Measurements from ENCODE around the gene MAPK6. TPM values are rescaled to one million over a fixed set of nuclear protein-coding genes. Genes with fewer than 3 reads are reported as not detected.

MAPK6 gene
- total RNA-seq, 1 donor from 2014 or later = 98.2 TPM

DNA sequence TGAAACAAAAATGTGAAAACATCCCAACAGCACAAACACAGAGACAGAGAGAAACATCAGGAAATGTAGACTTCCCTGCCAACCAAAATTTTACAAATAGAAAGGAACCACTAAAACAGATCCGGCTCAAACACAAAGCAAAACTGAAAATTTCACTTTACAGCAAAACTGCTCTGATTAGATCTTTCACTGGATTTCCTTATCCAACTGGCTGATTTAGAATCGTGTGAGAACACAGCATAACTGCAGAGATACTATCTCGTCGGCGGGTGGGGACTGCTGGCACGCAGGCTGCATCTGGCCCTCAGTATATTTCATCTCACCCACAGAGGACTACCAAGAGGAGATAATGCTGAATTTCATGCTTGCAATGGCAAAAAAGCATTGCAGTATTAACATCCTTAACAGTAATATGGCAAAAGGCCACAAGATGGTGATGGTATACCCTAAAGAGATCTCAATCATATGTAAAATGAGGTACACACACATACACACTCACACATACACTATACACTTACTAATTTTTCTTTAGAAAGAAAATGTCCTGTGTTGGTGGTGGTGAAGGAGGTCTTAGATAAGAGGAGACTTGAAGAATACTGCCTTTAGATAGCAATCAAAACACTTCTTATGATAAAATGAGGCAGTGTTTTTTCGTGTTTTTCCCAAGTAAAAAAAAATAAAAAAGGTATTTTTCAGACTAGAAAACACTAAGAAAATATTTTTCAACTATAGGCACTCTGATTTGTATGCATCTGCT, 36.8 kb upstream of the MAPK6 start:
- DNase-seq (ENCODE audit: low read depth) (peak; percentile 57), FAIRE-seq (no peak)
- no peak for TF ChIP-seq EZH2 (IDR thresholded peaks at IDR 0.05; ENCODE audit: insufficient read depth, low read length)
- TF ChIP-seq, protein P1, sequence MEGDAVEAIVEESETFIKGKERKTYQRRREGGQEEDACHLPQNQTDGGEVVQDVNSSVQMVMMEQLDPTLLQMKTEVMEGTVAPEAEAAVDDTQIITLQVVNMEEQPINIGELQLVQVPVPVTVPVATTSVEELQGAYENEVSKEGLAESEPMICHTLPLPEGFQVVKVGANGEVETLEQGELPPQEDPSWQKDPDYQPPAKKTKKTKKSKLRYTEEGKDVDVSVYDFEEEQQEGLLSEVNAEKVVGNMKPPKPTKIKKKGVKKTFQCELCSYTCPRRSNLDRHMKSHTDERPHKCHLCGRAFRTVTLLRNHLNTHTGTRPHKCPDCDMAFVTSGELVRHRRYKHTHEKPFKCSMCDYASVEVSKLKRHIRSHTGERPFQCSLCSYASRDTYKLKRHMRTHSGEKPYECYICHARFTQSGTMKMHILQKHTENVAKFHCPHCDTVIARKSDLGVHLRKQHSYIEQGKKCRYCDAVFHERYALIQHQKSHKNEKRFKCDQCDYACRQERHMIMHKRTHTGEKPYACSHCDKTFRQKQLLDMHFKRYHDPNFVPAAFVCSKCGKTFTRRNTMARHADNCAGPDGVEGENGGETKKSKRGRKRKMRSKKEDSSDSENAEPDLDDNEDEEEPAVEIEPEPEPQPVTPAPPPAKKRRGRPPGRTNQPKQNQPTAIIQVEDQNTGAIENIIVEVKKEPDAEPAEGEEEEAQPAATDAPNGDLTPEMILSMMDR (IDR thresholded peaks at IDR 0.05; ENCODE audit: insufficient read depth, low read depth, low read length) = peak; percentile 64
- H3K4me3 Mint-ChIP-seq (ENCODE audit: unreplicated experiment) = peak overlapping the region; percentile 40
- Histone ChIP-seq H3K27me3 (ENCODE audit: insufficient read depth, low read length) (no peaks in the 10 kb centered on the region), H2AFZ (ENCODE audit: low read depth, low read length) (no peak overlapping the region), H3K36me3 (ENCODE audit: insufficient read depth, low read length) (no peaks in the 10 kb centered on the region), H3K9me3 (ENCODE audit: insufficient read depth, low read depth, low read length) (no peaks in the 10 kb centered on the region), H3K79me2 (ENCODE audit: insufficient read depth, low read length) (no peaks in the 10 kb centered on the region), H3K4me1 (ENCODE audit: insufficient read depth, low read length) (no peaks in the 10 kb centered on the region), H3K4me3 (ENCODE audit: insufficient read depth, low read depth, low read length) (no peak overlapping the region), H4K20me1 (ENCODE audit: insufficient read depth, low read length) (no peaks in the 10 kb centered on the region), H3K9ac (ENCODE audit: low read length) (peak overlapping the region; percentile 44), H3K4me2 (ENCODE audit: low read length) (peak overlapping the region; percentile 23), H3K27ac (ENCODE audit: low read depth, low read length) (no peak overlapping the region)
- peaks cover 6% of the 10 kb centered on the region for H3K36me3 Mint-ChIP-seq (ENCODE audit: low read depth, unreplicated experiment)
- peak overlapping the region; percentile 73 for H3K27ac Mint-ChIP-seq (ENCODE audit: unreplicated experiment)
- no peaks in the 10 kb centered on the region for H3K27me3 Mint-ChIP-seq (ENCODE audit: low read depth, unreplicated experiment)
- no peaks in the 10 kb centered on the region for H3K9me3 Mint-ChIP-seq (ENCODE audit: unreplicated experiment)
- peaks cover 7% of the 10 kb centered on the region for H3K4me1 Mint-ChIP-seq (ENCODE audit: low read depth, unreplicated experiment)

DNA sequence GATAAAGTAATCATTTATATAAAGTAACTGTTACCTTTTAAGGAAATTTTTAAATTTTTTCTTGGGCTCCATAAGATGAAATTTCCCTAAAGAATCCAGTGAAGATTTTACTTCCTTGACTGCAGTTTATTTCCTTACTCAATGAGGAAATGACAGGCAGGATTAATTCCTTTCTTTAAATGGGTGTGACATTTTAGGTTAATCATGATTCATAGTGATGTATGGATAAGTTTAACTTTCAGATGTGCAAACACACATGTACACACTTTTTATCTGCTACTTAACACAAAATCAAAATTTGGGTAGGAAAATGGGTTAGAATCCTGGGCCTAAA, 36.3 kb upstream of the MAPK6 start:
- Histone ChIP-seq H3K27me3 (ENCODE audit: insufficient read depth, low read length) (no peaks in the 10 kb centered on the region), H2AFZ (ENCODE audit: low read depth, low read length) (no peak overlapping the region), H3K4me2 (ENCODE audit: low read length) (no peak overlapping the region), H3K4me3 (ENCODE audit: insufficient read depth, low read depth, low read length) (no peak overlapping the region), H3K9ac (ENCODE audit: low read length) (no peak overlapping the region), H4K20me1 (ENCODE audit: insufficient read depth, low read length) (no peaks in the 10 kb centered on the region), H3K27ac (ENCODE audit: low read depth, low read length) (no peak overlapping the region), H3K9me3 (ENCODE audit: insufficient read depth, low read depth, low read length) (no peaks in the 10 kb centered on the region), H3K4me1 (ENCODE audit: insufficient read depth, low read length) (no peaks in the 10 kb centered on the region), H3K79me2 (ENCODE audit: insufficient read depth, low read length) (no peaks in the 10 kb centered on the region), H3K36me3 (ENCODE audit: insufficient read depth, low read length) (no peaks in the 10 kb centered on the region)
- H3K36me3 Mint-ChIP-seq (ENCODE audit: low read depth, unreplicated experiment) = peaks cover 3% of the 10 kb centered on the region
- H3K4me1 Mint-ChIP-seq (ENCODE audit: low read depth, unreplicated experiment) = peaks cover 7% of the 10 kb centered on the region
- no peaks in the 10 kb centered on the region for H3K27me3 Mint-ChIP-seq (ENCODE audit: low read depth, unreplicated experiment)
- DNase-seq (ENCODE audit: low read depth) (no peak), FAIRE-seq (no peak)
- TF ChIP-seq, protein P1 (IDR thresholded peaks at IDR 0.05; ENCODE audit: insufficient read depth, low read depth, low read length) = no peak
- no peak for TF ChIP-seq EZH2 (IDR thresholded peaks at IDR 0.05; ENCODE audit: insufficient read depth, low read length)
- H3K4me3 Mint-ChIP-seq (ENCODE audit: unreplicated experiment) = no peak overlapping the region
- no peaks in the 10 kb centered on the region for H3K9me3 Mint-ChIP-seq (ENCODE audit: unreplicated experiment)
- H3K27ac Mint-ChIP-seq (ENCODE audit: unreplicated experiment) = no peak overlapping the region

DNA sequence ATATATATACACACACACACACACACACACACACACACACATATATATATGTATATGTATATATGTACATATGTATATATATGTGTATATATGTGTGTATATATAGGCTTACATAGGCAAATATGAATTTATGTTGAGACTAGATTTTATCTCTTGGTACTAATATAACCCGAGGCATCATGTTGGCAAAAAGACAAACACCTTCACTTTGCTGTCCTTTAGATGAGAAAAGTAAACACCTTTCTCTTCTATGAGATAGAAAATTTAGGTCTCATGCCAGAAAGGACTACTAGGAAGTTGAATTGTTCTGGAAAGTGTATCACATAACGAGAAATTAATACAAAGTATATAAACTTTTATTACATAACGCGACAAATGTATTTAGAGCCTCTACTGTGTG, 27.9 kb upstream of the MAPK6 start:
- no peak overlapping the region for H3K4me3 ChIP-seq (ENCODE audit: insufficient read depth, low read depth, low read length)
- no peak for FAIRE-seq
- H3K4me1 Mint-ChIP-seq (ENCODE audit: low read depth, unreplicated experiment) = peaks cover 2% of the 10 kb centered on the region

More for the DNA sequence above, 27.9 kb upstream of the MAPK6 start:
- Histone ChIP-seq H3K36me3 (ENCODE audit: insufficient read depth, low read length) (no peaks in the 10 kb centered on the region), H3K4me2 (ENCODE audit: low read length) (no peak overlapping the region), H4K20me1 (ENCODE audit: insufficient read depth, low read length) (no peaks in the 10 kb centered on the region), H2AFZ (ENCODE audit: low read depth, low read length) (no peak overlapping the region), H3K9ac (ENCODE audit: low read length) (no peak overlapping the region), H3K79me2 (ENCODE audit: insufficient read depth, low read length) (no peaks in the 10 kb centered on the region), H3K27me3 (ENCODE audit: insufficient read depth, low read length) (no peaks in the 10 kb centered on the region), H3K4me1 (ENCODE audit: insufficient read depth, low read length) (no peaks in the 10 kb centered on the region), H3K27ac (ENCODE audit: low read depth, low read length) (no peak overlapping the region), H3K9me3 (ENCODE audit: insufficient read depth, low read depth, low read length) (no peaks in the 10 kb centered on the region)
- no peak overlapping the region for H3K4me3 Mint-ChIP-seq (ENCODE audit: unreplicated experiment)
- H3K36me3 Mint-ChIP-seq (ENCODE audit: low read depth, unreplicated experiment) = no peaks in the 10 kb centered on the region
- no peak for DNase-seq (ENCODE audit: low read depth)
- TF ChIP-seq, protein P1 (IDR thresholded peaks at IDR 0.05; ENCODE audit: insufficient read depth, low read depth, low read length) = no peak
- TF ChIP-seq EZH2 (IDR thresholded peaks at IDR 0.05; ENCODE audit: insufficient read depth, low read length) = no peak
- no peaks in the 10 kb centered on the region for H3K27me3 Mint-ChIP-seq (ENCODE audit: low read depth, unreplicated experiment)
- no peak overlapping the region for H3K27ac Mint-ChIP-seq (ENCODE audit: unreplicated experiment)
- H3K9me3 Mint-ChIP-seq (ENCODE audit: unreplicated experiment) = no peaks in the 10 kb centered on the region
